GM12878 (cell line): ENCODE results near the gene SIK3. TPM values are rescaled to one million over a fixed set of nuclear protein-coding genes. Genes with fewer than 3 reads are reported as not detected.

Experiments used
- HDGF ChIP-seq: fragments of 450-650 bp; IDR thresholded peaks from 2 replicates; pipeline ENCODE4 v1.6.1; 2016; ENCODE audit warnings: antibody characterized with exemption
- IKZF2 ChIP-seq, 2 experiments: fragments of 450-650 bp; IDR thresholded peaks; 2 replicates each; pipeline ENCODE4 v1.6.1; 2017; ENCODE audit warnings: mild to moderate bottlenecking in 2 of 2, moderate library complexity in 2 of 2
- MEF2B ChIP-seq: fragments of 450-650 bp; IDR thresholded peaks from 2 replicates; pipeline ENCODE4 v1.6.1; 2018; ENCODE audit warnings: mild to moderate bottlenecking, moderate library complexity; ENCODE audit not compliant: partially characterized antibody, poor library complexity, severe bottlenecking
- MTA2 ChIP-seq: fragments of 450-650 bp; IDR thresholded peaks from 2 replicates; pipeline ENCODE4 v1.6.1; 2016; ENCODE audit warnings: low read depth, mild to moderate bottlenecking, moderate library complexity
- SP1 ChIP-seq: IDR thresholded peaks from one replicate; pipeline ENCODE4 v1.6.1; 2011; ENCODE audit warnings: low read depth, low read length
- STAT3 ChIP-seq: IDR thresholded peaks from 2 replicates; pipeline ENCODE4 v1.6.1; 2011; ENCODE audit warnings: low read depth, low read length, improper control_type of control experiment
- ZSCAN29 ChIP-seq: fragments of 450-650 bp; IDR thresholded peaks from 2 replicates; pipeline ENCODE4 v1.6.1; 2017; ENCODE audit warnings: mild to moderate bottlenecking, moderate library complexity
- polyA plus RNA-seq, 11 experiments: library from polyadenylated mRNA; depleted of rRNA in 4 of 11; unstranded in 6 of 11; stranded (reverse) in 5 of 11; fragments of >200 nt; fragmentation: Nextera tagmentation in 4 of 11; fragmentation: Illumina TruSeq in 1 of 11; extraction: Ambion mirVana in 4 of 11; extraction: Trizol in 1 of 11; gene quantifications; 1 replicate in 1 of 11; 2 replicates in 10 of 11; pipeline versions ENCODE4 v1.2.1 to v1.2.3, GENCODE V29; 2011 to 2016; ENCODE audit warnings: inconsistent platforms in 2 of 11, missing spikeins in 2 of 11, low read depth in 1 of 11
- total RNA-seq, 4 experiments: library from RNA; depleted of rRNA in 3 of 4; stranded (reverse); fragments of >200 nt in 3 of 4; fragmentation: Illumina TruSeq in 1 of 4; extraction: Trizol in 1 of 4; gene quantifications; 2 replicates each; pipeline versions ENCODE4 v1.2.1 to v1.2.3, GENCODE V29; 2013 to 2021
- TF ChIP-seq, protein P1 (sequence below): IDR thresholded peaks from 2 replicates; pipeline ENCODE4 v1.6.1; 2012; ENCODE audit warnings: improper control_type of control experiment, low read depth, low read length; ENCODE audit not compliant: insufficient replicate concordance
- TF ChIP-seq, protein P2 (sequence below): fragments of 450-650 bp; IDR thresholded peaks from 2 replicates; pipeline ENCODE4 v1.6.1; 2016; ENCODE audit warnings: mild to moderate bottlenecking

SIK3 gene
- total and polyA plus RNA-seq, 10 of the 15 experiments (the other 5 are each of a cell fraction or from before 2014, with no cell fraction given): 2.5 to 31.9 (median 11.1) TPM

GRCh38 chr11:116911976-116912734 lies 186.1 kb downstream of the SIK3 start (continued):
- TF ChIP-seq MTA2 (no peak), SP1 (no peak), MEF2B (no peak), HDGF (no peak), ZSCAN29 (no peak), STAT3 (no peak), IKZF2 (IDR thresholded peaks at IDR 0.05) (no peak)
- TF ChIP-seq, protein P1, sequence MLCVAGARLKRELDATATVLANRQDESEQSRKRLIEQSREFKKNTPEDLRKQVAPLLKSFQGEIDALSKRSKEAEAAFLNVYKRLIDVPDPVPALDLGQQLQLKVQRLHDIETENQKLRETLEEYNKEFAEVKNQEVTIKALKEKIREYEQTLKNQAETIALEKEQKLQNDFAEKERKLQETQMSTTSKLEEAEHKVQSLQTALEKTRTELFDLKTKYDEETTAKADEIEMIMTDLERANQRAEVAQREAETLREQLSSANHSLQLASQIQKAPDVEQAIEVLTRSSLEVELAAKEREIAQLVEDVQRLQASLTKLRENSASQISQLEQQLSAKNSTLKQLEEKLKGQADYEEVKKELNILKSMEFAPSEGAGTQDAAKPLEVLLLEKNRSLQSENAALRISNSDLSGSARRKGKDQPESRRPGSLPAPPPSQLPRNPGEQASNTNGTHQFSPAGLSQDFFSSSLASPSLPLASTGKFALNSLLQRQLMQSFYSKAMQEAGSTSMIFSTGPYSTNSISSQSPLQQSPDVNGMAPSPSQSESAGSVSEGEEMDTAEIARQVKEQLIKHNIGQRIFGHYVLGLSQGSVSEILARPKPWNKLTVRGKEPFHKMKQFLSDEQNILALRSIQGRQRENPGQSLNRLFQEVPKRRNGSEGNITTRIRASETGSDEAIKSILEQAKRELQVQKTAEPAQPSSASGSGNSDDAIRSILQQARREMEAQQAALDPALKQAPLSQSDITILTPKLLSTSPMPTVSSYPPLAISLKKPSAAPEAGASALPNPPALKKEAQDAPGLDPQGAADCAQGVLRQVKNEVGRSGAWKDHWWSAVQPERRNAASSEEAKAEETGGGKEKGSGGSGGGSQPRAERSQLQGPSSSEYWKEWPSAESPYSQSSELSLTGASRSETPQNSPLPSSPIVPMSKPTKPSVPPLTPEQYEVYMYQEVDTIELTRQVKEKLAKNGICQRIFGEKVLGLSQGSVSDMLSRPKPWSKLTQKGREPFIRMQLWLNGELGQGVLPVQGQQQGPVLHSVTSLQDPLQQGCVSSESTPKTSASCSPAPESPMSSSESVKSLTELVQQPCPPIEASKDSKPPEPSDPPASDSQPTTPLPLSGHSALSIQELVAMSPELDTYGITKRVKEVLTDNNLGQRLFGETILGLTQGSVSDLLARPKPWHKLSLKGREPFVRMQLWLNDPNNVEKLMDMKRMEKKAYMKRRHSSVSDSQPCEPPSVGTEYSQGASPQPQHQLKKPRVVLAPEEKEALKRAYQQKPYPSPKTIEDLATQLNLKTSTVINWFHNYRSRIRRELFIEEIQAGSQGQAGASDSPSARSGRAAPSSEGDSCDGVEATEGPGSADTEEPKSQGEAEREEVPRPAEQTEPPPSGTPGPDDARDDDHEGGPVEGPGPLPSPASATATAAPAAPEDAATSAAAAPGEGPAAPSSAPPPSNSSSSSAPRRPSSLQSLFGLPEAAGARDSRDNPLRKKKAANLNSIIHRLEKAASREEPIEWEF: no peak
- TF ChIP-seq, protein P2, sequence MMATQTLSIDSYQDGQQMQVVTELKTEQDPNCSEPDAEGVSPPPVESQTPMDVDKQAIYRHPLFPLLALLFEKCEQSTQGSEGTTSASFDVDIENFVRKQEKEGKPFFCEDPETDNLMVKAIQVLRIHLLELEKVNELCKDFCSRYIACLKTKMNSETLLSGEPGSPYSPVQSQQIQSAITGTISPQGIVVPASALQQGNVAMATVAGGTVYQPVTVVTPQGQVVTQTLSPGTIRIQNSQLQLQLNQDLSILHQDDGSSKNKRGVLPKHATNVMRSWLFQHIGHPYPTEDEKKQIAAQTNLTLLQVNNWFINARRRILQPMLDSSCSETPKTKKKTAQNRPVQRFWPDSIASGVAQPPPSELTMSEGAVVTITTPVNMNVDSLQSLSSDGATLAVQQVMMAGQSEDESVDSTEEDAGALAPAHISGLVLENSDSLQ: no peak
- TF ChIP-seq, all 136 proteins: peak for 0
